GM18951 (cell line): ENCODE data around the gene IFT122.
"Not testable (repeated sequence)": the region's sequence is repeated elsewhere in the genome, so short reads cannot be mapped to it uniquely, and the experiment has no call there.

ENCODE experiments used
- POLR2A ChIP-seq: IDR thresholded peaks from 4 replicates; pipeline ENCODE4 v1.6.1; 2011; ENCODE audit warnings: mild to moderate bottlenecking; ENCODE audit not compliant: insufficient read length, insufficient read depth; ENCODE audit errors: extremely low read depth
- in situ Hi-C: fragments of 300-500 bp; cut with MboI; formaldehyde crosslinking; loops from one replicate; pipeline ENCODE4 v1.12.0; 2022; ENCODE audit warnings: low sequenced_read_pairs, mixed read lengths, inconsistent platforms; ENCODE audit not compliant: unreplicated experiment

The IFT122 gene

DNA sequence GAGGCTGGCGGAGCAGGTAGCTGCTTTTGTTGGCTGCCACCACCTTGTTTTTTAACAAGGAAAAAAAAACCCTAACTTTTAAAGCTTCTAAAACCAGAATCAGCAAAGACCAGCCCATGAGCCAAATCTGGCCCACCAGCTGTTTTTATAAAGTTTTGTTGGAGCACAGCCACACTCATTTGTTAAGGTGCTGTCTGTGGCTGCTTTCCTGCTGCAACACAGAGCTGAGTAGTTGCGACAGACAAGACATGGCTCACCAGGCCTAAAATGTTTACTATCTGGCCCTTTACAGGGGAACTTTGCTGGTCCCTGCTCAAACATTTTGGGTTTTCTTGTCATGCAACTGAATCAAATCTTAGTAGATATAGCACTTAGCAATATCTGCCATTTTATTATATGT is 30.5 kb upstream of the IFT122 start:
- in situ Hi-C loops: no loop called here
- TF ChIP-seq POLR2A: no peak

DNA sequence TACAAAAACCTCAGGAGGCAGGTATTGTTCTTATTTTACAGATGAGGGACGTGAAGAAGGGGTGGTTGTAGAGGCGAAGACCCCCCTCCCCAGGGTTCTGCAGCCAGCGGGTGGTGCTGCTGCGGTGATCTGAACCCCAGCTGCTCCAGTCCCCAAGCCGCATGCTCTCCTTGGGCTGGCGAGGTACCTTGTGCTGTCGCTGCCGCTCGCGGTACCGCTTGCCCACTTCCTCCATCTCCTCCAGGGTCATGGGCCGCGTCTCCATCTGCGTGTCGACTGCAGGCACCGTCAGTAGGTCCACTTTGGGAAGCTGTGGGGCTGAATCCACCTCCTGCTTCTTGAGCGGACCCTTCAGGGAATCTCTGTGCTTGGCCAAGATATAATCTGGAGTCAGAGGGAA is 29.1 kb upstream of the IFT122 start:
- in situ Hi-C loops: no loop called here
- TF ChIP-seq POLR2A: no peak

DNA sequence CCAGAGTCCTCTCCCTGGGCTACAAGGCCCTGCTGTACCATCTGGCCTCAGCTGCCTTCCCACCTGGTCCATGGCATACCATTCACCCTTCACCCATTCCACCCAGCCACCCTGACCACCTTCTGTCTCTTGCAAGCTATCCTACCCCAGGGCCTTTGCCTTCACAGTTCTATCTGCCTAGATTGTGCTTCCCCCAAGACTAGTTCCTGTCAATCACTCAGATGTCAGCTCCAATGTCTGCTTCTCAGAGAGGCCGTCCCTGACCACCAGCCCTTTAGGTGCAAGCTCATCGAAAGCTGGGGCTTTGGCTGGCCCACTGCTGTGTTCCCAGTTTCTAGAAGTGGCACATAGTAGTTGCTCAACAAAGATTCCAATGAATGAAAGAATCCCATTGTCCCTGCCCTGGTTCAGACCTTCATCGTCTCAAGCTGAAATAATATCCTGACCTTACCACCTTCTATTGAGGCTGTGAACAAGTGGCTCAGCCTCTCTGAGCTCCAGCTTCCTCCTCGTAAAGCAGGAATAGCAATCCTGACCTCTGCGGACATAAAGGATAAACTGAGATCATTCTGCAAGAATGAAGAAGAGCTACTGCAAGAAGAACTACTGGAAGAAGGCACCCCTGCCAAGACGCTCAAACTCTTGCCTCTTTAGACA is 27.4 kb upstream of the IFT122 start:
- TF ChIP-seq POLR2A: no peak
- in situ Hi-C loops: no loop called here

DNA sequence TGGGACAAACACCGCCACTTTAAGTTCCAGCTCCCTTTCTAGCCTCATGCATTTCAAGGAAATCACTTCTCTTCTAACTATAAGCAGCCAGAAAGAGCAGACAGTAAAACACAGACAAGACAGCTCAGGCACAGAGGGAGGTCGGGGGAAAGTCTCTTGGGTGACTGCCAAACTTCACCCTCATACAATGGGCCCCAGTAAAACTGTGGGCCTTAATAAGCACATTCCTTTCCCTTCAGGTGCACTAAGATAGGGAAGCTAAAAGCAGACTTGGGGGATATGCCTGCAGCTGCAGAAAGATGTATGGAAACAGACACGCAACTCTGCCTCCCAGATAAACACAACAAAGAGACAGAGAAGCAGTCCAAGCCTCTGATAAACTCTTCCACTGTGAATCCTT is 26.8 kb upstream of the IFT122 start:
- in situ Hi-C loops: not testable (repeated sequence)

DNA sequence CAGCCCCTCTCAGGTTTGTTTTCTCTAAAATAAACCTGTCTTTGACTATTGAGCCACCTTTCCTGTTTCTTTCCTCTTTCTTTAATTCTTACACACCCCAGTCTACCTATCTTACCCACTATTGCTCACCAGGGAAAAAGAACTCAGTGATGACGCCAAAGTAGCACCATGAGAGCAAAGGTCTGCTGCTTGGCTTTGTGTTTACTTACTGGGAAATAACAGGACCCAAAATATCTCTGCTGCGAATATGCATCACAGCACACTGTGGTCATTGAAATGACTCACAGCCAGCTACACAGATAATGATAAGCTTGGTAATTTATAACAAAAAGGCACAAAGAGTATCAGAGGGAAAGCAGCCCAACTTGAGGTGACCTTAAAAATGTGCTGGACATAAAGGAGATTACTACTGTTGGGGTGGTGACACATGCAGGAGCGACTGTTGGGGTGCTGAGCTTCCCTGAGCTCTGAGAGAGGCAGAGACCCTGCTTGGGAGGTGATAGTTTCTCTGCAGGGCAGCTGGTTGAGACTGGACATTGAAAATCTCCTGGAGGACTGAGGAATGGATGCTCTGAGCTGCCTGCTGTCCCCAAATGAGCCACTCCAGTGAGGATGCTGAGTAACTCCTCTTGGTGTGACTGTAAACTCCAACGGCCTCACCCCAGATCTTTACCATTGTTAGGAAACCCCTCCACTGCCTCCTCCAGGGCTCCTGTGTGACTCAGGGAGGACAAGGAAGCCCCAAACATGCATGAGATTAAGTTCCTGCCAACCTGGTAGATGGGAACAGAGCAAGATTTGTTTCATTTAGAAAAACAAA is 26.1 kb upstream of the IFT122 start:
- in situ Hi-C loops: no loop called here
- TF ChIP-seq POLR2A: no peak

DNA sequence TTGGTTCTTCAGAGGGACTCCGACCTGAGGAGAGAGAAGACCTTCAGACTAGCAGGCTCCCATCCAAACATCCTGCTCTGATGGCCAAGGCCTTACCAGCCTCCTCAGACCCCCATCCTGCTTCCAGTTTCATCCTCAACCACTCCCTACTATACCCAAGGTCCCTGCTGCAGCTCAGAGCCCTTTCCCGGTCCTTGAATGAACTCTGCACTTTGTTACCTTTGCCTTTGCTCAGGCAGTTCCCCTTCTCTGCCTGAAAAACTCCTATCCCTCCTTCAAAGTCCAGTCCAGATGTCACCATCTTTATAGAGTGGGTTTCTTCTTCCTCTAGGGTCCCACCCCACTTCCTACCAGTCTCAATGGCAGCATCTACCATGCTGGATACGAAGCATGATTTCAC is 24.6 kb upstream of the IFT122 start:
- in situ Hi-C loops: no loop called here
- no peak for TF ChIP-seq POLR2A

DNA sequence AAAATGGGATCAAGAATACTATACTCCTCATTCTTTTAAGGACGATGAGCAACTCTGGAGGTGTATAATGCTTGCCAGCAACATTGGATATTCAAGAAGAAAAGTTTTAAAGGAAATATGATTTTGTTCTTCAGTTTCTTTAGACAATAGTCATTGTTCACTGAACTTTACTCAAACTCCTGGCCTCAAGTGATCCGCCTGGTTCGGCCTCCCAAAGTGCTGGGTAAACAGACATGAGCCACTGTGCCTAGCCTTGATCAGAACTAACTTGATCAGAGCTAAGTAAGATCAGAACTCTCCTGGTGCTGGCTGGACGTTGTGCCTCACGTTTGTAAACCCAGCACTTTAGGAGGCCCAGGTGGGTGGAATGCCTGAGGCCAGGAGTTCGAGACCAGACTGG is 24.2 kb upstream of the IFT122 start:
- no peak for TF ChIP-seq POLR2A
- in situ Hi-C loops: no loop called here

DNA sequence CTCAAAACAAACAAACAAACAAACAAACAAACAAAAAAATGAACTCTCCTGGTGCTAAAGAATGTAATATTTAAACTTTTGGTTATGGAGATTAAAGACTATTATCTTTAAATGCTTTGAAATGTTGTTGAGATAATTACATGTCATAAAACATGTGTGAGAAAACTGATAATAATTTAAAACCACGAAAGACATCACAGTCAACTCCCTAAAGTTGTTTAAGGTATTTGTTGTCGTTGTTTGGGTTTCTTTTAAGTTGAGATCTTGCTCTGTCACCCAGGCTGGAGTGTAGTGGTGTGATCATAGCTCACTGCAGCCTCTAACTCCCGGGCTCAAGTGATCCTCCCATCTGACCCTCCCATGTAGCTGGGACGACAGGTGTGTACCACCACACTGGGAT is 23.6 kb upstream of the IFT122 start:
- in situ Hi-C loops: no loop called here
- TF ChIP-seq POLR2A: no peak

DNA sequence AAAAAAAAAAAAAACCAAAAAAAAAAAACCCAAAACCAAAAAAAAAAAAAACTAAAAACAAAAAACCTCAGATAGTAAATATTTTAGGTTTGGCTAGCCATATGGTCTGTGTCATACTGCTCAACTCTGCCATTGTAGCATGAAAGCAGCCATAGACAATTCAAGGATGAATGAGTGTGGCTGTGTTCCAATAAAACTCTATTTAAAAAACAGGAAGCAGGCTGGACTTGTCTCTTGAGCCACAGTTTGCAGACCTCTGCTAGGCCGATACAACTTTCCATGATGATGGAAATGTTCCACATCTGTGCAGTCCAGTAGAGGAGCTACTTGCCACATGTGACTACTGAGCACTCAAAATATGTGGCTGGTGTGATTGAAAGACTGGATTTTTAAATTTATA is 22.7 kb upstream of the IFT122 start:
- in situ Hi-C loops: no loop called here
- TF ChIP-seq POLR2A: no peak

DNA sequence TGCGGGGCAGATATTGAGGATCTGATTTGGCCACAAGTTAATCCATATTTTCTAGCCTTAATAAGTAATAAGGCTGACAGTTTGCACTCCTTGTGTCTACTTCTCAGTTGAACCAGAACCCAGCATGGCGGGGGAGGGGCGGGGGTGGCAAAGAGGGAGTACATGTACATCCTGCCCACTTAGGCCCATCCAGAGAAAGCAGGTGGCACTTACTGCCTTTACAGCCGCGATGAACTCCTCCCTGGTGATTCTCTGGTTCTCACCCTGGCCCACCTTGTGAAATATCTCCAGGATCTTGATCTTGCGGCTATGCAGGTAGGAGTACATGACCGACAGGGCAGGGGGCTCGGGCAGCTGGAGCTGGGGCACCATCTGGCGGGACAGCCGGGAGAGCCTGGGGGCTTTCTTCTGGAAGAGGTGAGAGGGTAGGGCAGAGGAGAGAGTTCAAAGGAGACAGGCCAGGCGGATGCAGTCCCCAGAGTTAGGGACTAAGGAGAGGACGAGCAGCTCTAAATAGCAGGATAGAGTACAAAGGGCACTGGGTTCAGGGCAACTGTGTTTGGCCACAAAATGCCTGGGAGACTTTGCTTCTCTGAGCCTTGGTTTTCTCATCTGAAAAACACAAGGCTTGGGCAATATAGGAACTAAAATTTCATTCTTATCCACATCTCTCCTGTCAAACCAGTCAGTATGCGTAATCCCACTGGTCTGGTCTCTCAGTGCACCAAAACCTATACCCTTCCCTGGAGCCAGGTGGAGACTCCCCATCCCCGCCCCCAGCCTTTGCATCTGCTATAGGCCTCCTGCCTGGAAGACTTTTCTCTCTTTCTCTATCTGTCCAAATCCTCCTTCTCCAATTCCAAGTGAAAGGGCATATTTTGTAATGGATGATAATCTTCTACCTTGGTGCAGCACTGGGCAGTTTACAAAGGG is 21.7 kb upstream of the IFT122 start:
- in situ Hi-C loops: no loop called here
- no peak for TF ChIP-seq POLR2A

DNA sequence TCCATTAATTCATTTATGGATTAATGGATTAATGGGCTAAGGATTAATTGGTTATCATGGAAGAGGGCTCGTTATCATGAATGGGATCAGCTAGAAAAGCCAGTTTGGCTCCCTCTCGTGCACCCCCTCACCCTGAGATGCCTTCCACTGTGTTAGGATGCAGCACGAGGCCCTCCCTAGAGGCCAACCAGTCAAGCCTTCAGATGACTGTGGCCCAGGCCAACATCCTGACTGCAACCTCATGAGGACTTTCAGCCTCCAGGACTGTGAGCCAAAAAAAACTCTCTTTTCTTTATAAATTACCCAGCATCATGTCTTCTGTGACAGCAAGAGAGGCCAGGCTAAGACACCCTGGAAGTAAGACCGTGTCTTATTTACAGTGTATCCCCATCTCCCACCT is 20.5 kb upstream of the IFT122 start:
- in situ Hi-C loops: no loop called here
- no peak for TF ChIP-seq POLR2A

DNA sequence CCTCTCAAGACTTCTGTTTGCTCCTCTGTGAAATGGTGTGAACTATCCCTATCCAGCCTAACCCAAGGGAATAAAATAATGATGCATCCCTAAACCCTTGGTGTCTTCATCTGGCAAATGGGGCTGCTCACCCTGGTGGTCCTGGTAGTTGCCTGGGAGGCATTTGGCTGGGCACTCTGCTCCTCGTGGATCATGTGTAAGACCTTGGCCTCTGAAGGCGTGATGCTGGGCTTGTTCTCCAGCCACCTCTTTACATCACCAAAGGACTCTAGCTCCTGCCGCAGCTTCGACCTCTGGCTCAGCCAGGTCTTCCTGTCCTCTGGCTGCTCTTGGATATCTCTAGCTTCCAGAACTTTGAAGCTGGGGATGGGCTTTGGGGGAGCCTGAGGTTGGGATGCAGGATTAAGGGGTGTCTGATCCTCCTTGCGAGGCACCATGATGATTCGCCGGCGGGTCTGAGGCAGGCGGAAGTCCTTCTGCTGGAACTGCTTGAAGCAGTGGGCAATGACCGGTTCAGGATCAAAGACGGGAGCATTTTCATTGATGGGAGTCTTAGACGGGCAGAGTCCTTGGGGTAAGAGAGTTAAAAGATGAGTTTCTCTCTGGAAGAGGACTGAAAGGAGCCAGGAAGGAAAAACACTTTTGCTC is 18.7 kb upstream of the IFT122 start:
- TF ChIP-seq POLR2A: no peak

More for the DNA sequence above, 18.7 kb upstream of the IFT122 start:
- in situ Hi-C loops: no loop called here
